Measurements from ENCODE around the gene GAPDH. TPM values are rescaled to one million over a fixed set of nuclear protein-coding genes. Genes with fewer than 3 reads are reported as not detected.

GAPDH gene
- total RNA-seq, 1 donor from 2014 or later = 3,067 TPM

GRCh38 chr12:6547987-6548386, 13.7 kb downstream of the GAPDH start:
- Mint-ChIP-seq H3K36me3 (ENCODE audit: low read depth) (peaks cover 17% of the 10 kb centered on the region), H3K27me3 (ENCODE audit: low read depth) (no peaks in the 10 kb centered on the region), H3K4me3 (ENCODE audit: unreplicated experiment) (peak overlapping the region; percentile 57), H3K4me1 (ENCODE audit: low read depth) (peaks cover 54% of the 10 kb centered on the region), H3K27ac (ENCODE audit: unreplicated experiment) (peak overlapping the region; percentile 95), H3K9me3 (ENCODE audit: low read depth) (no peaks in the 10 kb centered on the region)
- TF ChIP-seq, protein P1, sequence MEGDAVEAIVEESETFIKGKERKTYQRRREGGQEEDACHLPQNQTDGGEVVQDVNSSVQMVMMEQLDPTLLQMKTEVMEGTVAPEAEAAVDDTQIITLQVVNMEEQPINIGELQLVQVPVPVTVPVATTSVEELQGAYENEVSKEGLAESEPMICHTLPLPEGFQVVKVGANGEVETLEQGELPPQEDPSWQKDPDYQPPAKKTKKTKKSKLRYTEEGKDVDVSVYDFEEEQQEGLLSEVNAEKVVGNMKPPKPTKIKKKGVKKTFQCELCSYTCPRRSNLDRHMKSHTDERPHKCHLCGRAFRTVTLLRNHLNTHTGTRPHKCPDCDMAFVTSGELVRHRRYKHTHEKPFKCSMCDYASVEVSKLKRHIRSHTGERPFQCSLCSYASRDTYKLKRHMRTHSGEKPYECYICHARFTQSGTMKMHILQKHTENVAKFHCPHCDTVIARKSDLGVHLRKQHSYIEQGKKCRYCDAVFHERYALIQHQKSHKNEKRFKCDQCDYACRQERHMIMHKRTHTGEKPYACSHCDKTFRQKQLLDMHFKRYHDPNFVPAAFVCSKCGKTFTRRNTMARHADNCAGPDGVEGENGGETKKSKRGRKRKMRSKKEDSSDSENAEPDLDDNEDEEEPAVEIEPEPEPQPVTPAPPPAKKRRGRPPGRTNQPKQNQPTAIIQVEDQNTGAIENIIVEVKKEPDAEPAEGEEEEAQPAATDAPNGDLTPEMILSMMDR (IDR thresholded peaks at IDR 0.05) = no peak
- DNase-seq (ENCODE audit: low spot score) = no peak

- peak; percentile 91 for DNase-seq (ENCODE audit: low spot score)
- Mint-ChIP-seq H3K9me3 (ENCODE audit: low read depth) (no peaks in the 10 kb centered on the region), H3K4me3 (ENCODE audit: unreplicated experiment) (peak overlapping the region; percentile 26), H3K36me3 (ENCODE audit: low read depth) (peaks cover 17% of the 10 kb centered on the region), H3K27me3 (ENCODE audit: low read depth) (no peaks in the 10 kb centered on the region), H3K27ac (ENCODE audit: unreplicated experiment) (peak overlapping the region; percentile 95), H3K4me1 (ENCODE audit: low read depth) (peaks cover 60% of the 10 kb centered on the region)
- TF ChIP-seq, protein P1 (IDR thresholded peaks at IDR 0.05) = no peak
Measured at GRCh38 chr12:6548556-6548955, 14.2 kb downstream of the GAPDH start.

- Mint-ChIP-seq H3K27ac (ENCODE audit: unreplicated experiment) (peak overlapping the region; percentile 95), H3K4me1 (ENCODE audit: low read depth) (peaks cover 65% of the 10 kb centered on the region)
Measured at GRCh38 chr12:6548966-6549683, 14.8 kb downstream of the GAPDH start.

GRCh38 chr12:6549684-6550151, 15.4 kb downstream of the GAPDH start:
- peak overlapping the region; percentile 95 for H3K27ac Mint-ChIP-seq (ENCODE audit: unreplicated experiment)
- TF ChIP-seq, protein P1 (IDR thresholded peaks at IDR 0.05) = no peak
- no peak overlapping the region for H3K4me3 Mint-ChIP-seq (ENCODE audit: unreplicated experiment)
- no peaks in the 10 kb centered on the region for H3K9me3 Mint-ChIP-seq (ENCODE audit: low read depth)
- H3K27me3 Mint-ChIP-seq (ENCODE audit: low read depth) = no peaks in the 10 kb centered on the region
- peaks cover 14% of the 10 kb centered on the region for H3K36me3 Mint-ChIP-seq (ENCODE audit: low read depth)
- DNase-seq (ENCODE audit: low spot score) = no peak
- peaks cover 71% of the 10 kb centered on the region for H3K4me1 Mint-ChIP-seq (ENCODE audit: low read depth)

More at GRCh38 chr12:6548966-6549683, 14.8 kb downstream of the GAPDH start:
- DNase-seq (ENCODE audit: low spot score) = no peak
- no peaks in the 10 kb centered on the region for H3K27me3 Mint-ChIP-seq (ENCODE audit: low read depth)
- TF ChIP-seq, protein P1 (IDR thresholded peaks at IDR 0.05) = no peak
- peak overlapping the region; percentile 26 for H3K4me3 Mint-ChIP-seq (ENCODE audit: unreplicated experiment)
- H3K9me3 Mint-ChIP-seq (ENCODE audit: low read depth) = no peaks in the 10 kb centered on the region
- H3K36me3 Mint-ChIP-seq (ENCODE audit: low read depth) = peaks cover 17% of the 10 kb centered on the region

DNA sequence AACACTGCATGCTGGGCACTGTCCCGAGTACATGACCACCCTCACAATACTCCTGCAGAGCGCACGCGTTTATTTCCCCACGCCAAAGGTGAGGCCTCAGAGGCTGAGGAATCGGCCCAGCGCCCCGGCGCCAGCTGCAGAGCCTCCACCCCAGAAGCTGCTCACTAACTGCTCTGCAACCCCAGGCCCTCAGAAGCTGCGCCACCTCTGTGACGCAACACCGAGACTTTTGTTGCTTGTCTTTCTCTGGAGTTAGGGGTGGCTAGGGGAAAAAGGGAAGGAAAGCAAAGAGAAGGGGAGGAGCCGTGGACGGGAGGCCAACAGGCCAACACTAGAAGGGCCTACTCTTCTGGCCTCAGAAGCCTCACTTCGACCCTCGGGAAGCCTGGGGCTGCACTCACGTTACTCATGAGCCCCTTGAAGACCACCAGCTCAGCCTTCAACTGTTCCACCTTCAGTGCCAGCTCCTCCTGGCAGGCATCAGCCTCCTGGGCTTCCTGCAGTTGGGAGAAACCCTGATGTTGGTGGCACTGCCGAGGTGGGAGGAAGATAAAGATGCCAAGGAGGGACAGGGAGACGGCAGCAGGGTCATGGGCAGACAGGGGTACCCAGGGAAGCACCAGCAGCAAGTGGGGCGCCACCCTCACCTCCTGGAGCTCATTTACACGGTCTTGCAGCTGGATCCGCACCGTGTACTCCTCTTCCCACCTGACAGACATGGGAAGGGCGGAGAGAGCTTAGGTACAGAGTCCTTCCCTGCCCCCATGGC, 16.2 kb downstream of the GAPDH start:
- Mint-ChIP-seq H3K4me1 (ENCODE audit: low read depth) (peaks cover 76% of the 10 kb centered on the region), H3K4me3 (ENCODE audit: unreplicated experiment) (no peak overlapping the region), H3K9me3 (ENCODE audit: low read depth) (no peaks in the 10 kb centered on the region), H3K27me3 (ENCODE audit: low read depth) (no peaks in the 10 kb centered on the region), H3K27ac (ENCODE audit: unreplicated experiment) (peak overlapping the region; percentile 98), H3K36me3 (ENCODE audit: low read depth) (peaks cover 14% of the 10 kb centered on the region)
- no peak for DNase-seq (ENCODE audit: low spot score)
- TF ChIP-seq, protein P1 (IDR thresholded peaks at IDR 0.05) = no peak

Data from chondrocyte (in vitro differentiated cells).